ENCODE measurements around the gene ISY1. TPM values are rescaled to one million over a fixed set of nuclear protein-coding genes. Genes with fewer than 3 reads are reported as not detected.

Gene ISY1
- total RNA-seq, 2 experiments from 2014 or later = 66.7 to 68.5 TPM

GRCh38 chr3:129104498-129105079 lies 56.3 kb downstream of the ISY1 start:
- Mint-ChIP-seq H3K4me1 (ENCODE audit: low read depth) (peaks cover 76% of the 10 kb centered on the region), H3K36me3 (ENCODE audit: low read depth) (peaks cover 46% of the 10 kb centered on the region), H3K4me3 (no peak overlapping the region), H3K9me3 (no peaks in the 10 kb centered on the region), H3K27ac (peak overlapping the region; percentile 72), H3K27me3 (no peaks in the 10 kb centered on the region)
- no peak for ATAC-seq
- CTCF ChIA-PET = no interaction called here
- POLR2A ChIA-PET = interaction anchor here (3.2 to 15.3 kb wide), 2 partner anchors 8 to 15 kb away, joined by 11 to 163 read pairs; partner anchors contain the start of gene RAB43
- intact Hi-C loops (cut with micrococcal nuclease) = no loop called here
- no peak for TF ChIP-seq CTCF (IDR thresholded peaks at IDR 0.05)
- DNase-seq = no peak

- ATAC-seq = no peak
- POLR2A ChIA-PET = interaction anchor here (1.1 to 15.3 kb wide), 4 partner anchors 8 to 53 kb away, joined by 3 to 163 read pairs (median 8); partner anchors contain the start of gene RAB43
- Mint-ChIP-seq H3K27me3 (no peaks in the 10 kb centered on the region), H3K4me1 (ENCODE audit: low read depth) (peaks cover 77% of the 10 kb centered on the region), H3K9me3 (no peaks in the 10 kb centered on the region), H3K36me3 (ENCODE audit: low read depth) (peaks cover 47% of the 10 kb centered on the region), H3K4me3 (no peak overlapping the region), H3K27ac (peak overlapping the region; percentile 72)
- intact Hi-C loops (cut with micrococcal nuclease) = no loop called here
- CTCF ChIA-PET = interaction anchor here (1.9 kb wide), 1 partner anchor 19 kb away, joined by 4 read pairs; no protein-coding TSS in a partner anchor
- TF ChIP-seq CTCF (IDR thresholded peaks at IDR 0.05) = no peak
- no peak for DNase-seq
Observed at GRCh38 chr3:129104051-129104450, 56.8 kb downstream of the ISY1 start.

- Mint-ChIP-seq H3K27me3 (no peaks in the 10 kb centered on the region), H3K9me3 (peaks cover 2% of the 10 kb centered on the region), H3K4me3 (no peak overlapping the region), H3K27ac (peak overlapping the region; percentile 7), H3K36me3 (ENCODE audit: low read depth) (peaks cover 43% of the 10 kb centered on the region), H3K4me1 (ENCODE audit: low read depth) (peaks cover 73% of the 10 kb centered on the region)
- POLR2A ChIA-PET = interaction anchor here (1.1 to 15.3 kb wide), 4 partner anchors 8 to 54 kb away, joined by 3 to 163 read pairs (median 8); partner anchors contain the start of gene RAB43
- DNase-seq = no peak
- CTCF ChIA-PET = interaction anchor here (0.8 to 1.9 kb wide), 2 partner anchors 20 to 77 kb away, joined by 3 to 4 read pairs; no protein-coding TSS in a partner anchor
- ATAC-seq = no peak
- intact Hi-C loops (cut with micrococcal nuclease) = no loop called here
- no peak for TF ChIP-seq CTCF (IDR thresholded peaks at IDR 0.05)
Observed at GRCh38 chr3:129103296-129103695, 57.6 kb downstream of the ISY1 start.

- DNase-seq (no peak), ATAC-seq (no peak)
- ChIA-PET CTCF (interaction anchor here (0.6 to 2.7 kb wide), 4 partner anchors 48 to 131 kb away, joined by 3 to 15 read pairs (median 3); no protein-coding TSS in a partner anchor), POLR2A (interaction anchor here (0.6 to 15.3 kb wide), 7 partner anchors 16 to 108 kb away, joined by 3 to 163 read pairs (median 3); partner anchors contain the start of genes CFAP92, CNBP and RAB43)
- H3K4me3 Mint-ChIP-seq = no peak overlapping the region
- peaks cover 70% of the 10 kb centered on the region for H3K4me1 Mint-ChIP-seq (ENCODE audit: low read depth)
- H3K27ac Mint-ChIP-seq = peak overlapping the region; percentile 65
- peaks cover 3% of the 10 kb centered on the region for H3K9me3 Mint-ChIP-seq
- no peaks in the 10 kb centered on the region for H3K27me3 Mint-ChIP-seq
- intact Hi-C loops (cut with micrococcal nuclease) = no loop called here
- TF ChIP-seq CTCF (IDR thresholded peaks at IDR 0.05) = no peak
- peaks cover 48% of the 10 kb centered on the region for H3K36me3 Mint-ChIP-seq (ENCODE audit: low read depth)
Observed at GRCh38 chr3:129101370-129102138, 59.3 kb downstream of the ISY1 start.

All from activated CD8-positive, alpha-beta T cell treated with anti-CD3 and anti-CD28 coated beads for 36 hours (primary cell).